Measurements from ENCODE around the gene INPP1. TPM values are rescaled to one million over a fixed set of nuclear protein-coding genes. Genes with fewer than 3 reads are reported as not detected.
A peak's percentile ranks its signal among the peaks of the same experiment; 100 is the strongest.
"Not testable (repeated sequence)": the region's sequence is repeated elsewhere in the genome, so short reads cannot be mapped to it uniquely, and the experiment has no call there.

INPP1 gene
- 10.7 TPM for polyA plus RNA-seq (2012; ENCODE audit: missing spikeins)

DNA sequence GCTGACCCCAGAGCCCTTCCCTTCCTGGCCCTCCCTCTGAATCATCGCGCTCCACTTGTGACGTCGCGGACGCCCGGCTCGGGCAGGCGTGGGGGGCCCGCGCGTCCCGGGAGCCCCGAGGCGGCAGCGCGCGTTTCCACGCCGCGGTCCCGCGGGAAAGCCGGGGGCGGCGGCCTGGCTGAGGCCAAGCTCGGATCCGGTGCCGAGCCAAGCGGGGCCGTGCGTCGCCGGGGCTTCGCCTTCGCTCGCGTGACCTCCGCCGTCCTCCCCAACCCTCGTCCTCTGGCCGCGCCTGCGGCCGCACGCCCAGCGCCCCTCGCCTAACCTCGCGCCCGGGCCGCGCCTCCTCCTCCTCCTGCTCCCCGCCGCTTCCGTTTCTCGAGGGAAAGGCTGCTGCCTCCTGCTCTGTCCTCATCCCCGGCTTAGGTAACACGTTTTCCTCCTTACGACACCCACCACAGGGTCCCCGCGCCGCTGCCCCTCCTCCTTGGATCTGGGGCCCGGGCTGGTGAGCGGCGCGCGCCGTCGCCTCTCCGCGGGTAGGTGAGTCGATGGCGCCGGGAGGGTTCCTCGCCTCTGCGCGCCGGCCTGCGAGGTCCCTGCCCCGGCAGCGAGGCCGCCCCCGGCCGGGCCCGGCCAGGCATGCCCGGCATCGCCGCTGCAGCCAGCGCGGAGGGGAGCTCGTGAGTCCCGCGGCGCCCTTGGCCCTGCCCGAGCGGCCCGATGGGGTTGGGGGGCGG, at the start of gene INPP1:
Gene INPP1, plus strand, starts transcription at position 54 of the 740 bp plus-strand sequence. CDS start 16,514 bp downstream, outside the sequence.
- DNase-seq (ENCODE audit: insufficient read length) (peak; percentile 46), FAIRE-seq (peak; percentile 9)
- peak; percentile 49; the same call in 1 of the 2 replicates for TF ChIP-seq POLR2A (IDR thresholded peaks at IDR 0.05; ENCODE audit: low read depth, low read length)
- TF ChIP-seq POLR2AphosphoS5 (IDR thresholded peaks at IDR 0.05; ENCODE audit: low read depth, low read length) = no peak
- TF ChIP-seq TAF1 (IDR thresholded peaks at IDR 0.05; ENCODE audit: borderline replicate concordance, low read depth, low read length) = 0 out of 2 replicates have a peak, but pooled peaks have one; percentile 17

DNA sequence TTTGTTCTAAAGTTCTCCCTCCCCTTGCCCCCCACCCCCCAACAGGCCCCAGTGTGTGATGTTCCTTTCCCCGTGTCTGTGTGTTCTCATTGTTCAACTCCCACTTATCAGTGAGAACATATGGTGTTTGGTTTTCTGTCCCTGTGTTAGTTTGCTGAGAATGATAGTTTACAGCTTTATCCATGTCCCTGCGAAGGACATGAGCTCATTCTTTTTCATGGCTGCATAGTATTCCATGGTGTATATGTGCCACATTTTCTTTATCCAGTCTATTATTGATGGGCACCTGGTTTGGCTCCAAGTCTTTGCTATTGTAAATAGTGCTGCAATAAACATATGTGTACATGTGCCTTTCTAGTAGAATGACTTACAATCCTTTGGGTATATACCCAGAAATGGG, 45.5 kb upstream of the INPP1 start:
- FAIRE-seq; DNase-seq (ENCODE audit: insufficient read length): not testable (repeated sequence)

- FAIRE-seq = no peak
- TF ChIP-seq POLR2A (IDR thresholded peaks at IDR 0.05; ENCODE audit: low read depth, low read length) (no peak), POLR2AphosphoS5 (IDR thresholded peaks at IDR 0.05; ENCODE audit: low read depth, low read length) (no peak), TAF1 (IDR thresholded peaks at IDR 0.05; ENCODE audit: borderline replicate concordance, low read depth, low read length) (no peak)
- DNase-seq (ENCODE audit: insufficient read length) = no peak
These were observed 42.4 kb upstream of the INPP1 start for GRCh38 chr2:190301032-190301431.

- no peak for DNase-seq (ENCODE audit: insufficient read length)
- TF ChIP-seq POLR2A (IDR thresholded peaks at IDR 0.05; ENCODE audit: low read depth, low read length) (no peak), POLR2AphosphoS5 (IDR thresholded peaks at IDR 0.05; ENCODE audit: low read depth, low read length) (no peak), TAF1 (IDR thresholded peaks at IDR 0.05; ENCODE audit: borderline replicate concordance, low read depth, low read length) (no peak)
- no peak for FAIRE-seq
These were observed 41.3 kb upstream of the INPP1 start for GRCh38 chr2:190302052-190302451.

- FAIRE-seq = no peak
- DNase-seq (ENCODE audit: insufficient read length) = no peak
- TF ChIP-seq POLR2AphosphoS5 (IDR thresholded peaks at IDR 0.05; ENCODE audit: low read depth, low read length) = no peak
- no peak for TF ChIP-seq TAF1 (IDR thresholded peaks at IDR 0.05; ENCODE audit: borderline replicate concordance, low read depth, low read length)
- TF ChIP-seq POLR2A (IDR thresholded peaks at IDR 0.05; ENCODE audit: low read depth, low read length) = no peak
These were observed 39.7 kb upstream of the INPP1 start for GRCh38 chr2:190303647-190304046.

DNA sequence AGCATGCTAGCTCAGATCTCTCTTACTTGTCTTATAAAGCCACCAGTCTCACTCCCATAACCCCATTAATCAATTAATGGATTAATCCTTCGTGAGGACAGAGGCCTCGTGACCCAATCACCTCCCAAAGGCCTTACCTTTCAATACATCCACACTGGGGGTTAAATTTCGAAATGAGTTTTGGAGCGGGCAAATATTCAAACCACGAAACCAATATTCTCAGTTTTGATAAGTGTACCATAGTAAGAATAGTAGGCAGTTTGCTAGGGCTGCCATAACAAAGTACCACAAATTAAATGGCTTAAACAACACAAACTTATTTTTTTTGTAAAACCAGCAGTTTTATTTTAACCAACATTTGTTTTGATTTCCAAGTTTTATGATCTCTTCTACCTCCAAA, 39.0 kb upstream of the INPP1 start:
- DNase-seq (ENCODE audit: insufficient read length) (no peak), FAIRE-seq (peak; percentile 63)
- no peak for TF ChIP-seq TAF1 (IDR thresholded peaks at IDR 0.05; ENCODE audit: borderline replicate concordance, low read depth, low read length)
- no peak for TF ChIP-seq POLR2A (IDR thresholded peaks at IDR 0.05; ENCODE audit: low read depth, low read length)
- TF ChIP-seq POLR2AphosphoS5 (IDR thresholded peaks at IDR 0.05; ENCODE audit: low read depth, low read length) = no peak

DNA sequence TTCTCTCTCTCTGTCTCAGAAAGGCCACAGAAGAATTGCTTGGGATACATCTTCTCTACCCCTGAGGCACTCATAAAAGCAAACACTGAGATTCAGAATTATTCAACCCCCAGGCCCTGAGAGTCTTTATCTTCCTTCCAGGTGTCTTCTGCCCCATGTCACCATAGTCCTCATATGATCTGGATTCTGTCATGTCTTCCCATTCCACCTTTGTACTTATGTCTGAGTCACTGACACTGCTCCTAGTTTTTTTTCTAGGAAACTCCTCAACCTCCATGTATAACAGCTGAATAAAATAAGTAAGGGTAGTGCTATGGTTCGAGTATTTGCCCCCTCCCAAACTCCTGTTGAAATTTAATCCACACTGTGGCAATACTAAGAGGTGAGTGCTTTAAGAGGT, 35.4 kb upstream of the INPP1 start:
- DNase-seq (ENCODE audit: insufficient read length) (no peak), FAIRE-seq (no peak)
- TF ChIP-seq POLR2AphosphoS5 (IDR thresholded peaks at IDR 0.05; ENCODE audit: low read depth, low read length) = no peak

- DNase-seq (ENCODE audit: insufficient read length) (no peak), FAIRE-seq (no peak)
- TF ChIP-seq POLR2A (IDR thresholded peaks at IDR 0.05; ENCODE audit: low read depth, low read length) = no peak
These were observed 31.3 kb upstream of the INPP1 start for GRCh38 chr2:190311893-190312634.

GRCh38 chr2:190312635-190313025, 30.8 kb upstream of the INPP1 start:
- FAIRE-seq; DNase-seq (ENCODE audit: insufficient read length): not testable (repeated sequence)

GRCh38 chr2:190313880-190314279, 29.5 kb upstream of the INPP1 start:
- no peak for DNase-seq (ENCODE audit: insufficient read length)
- TF ChIP-seq TAF1 (IDR thresholded peaks at IDR 0.05; ENCODE audit: borderline replicate concordance, low read depth, low read length) (no peak), POLR2A (IDR thresholded peaks at IDR 0.05; ENCODE audit: low read depth, low read length) (no peak), POLR2AphosphoS5 (IDR thresholded peaks at IDR 0.05; ENCODE audit: low read depth, low read length) (no peak)
- no peak for FAIRE-seq

- FAIRE-seq (no peak), DNase-seq (ENCODE audit: insufficient read length) (no peak)
- no peak for TF ChIP-seq POLR2AphosphoS5 (IDR thresholded peaks at IDR 0.05; ENCODE audit: low read depth, low read length)
- TF ChIP-seq POLR2A (IDR thresholded peaks at IDR 0.05; ENCODE audit: low read depth, low read length) = no peak
- no peak for TF ChIP-seq TAF1 (IDR thresholded peaks at IDR 0.05; ENCODE audit: borderline replicate concordance, low read depth, low read length)
These were observed 28.1 kb upstream of the INPP1 start for GRCh38 chr2:190315273-190315672.

- no peak for DNase-seq (ENCODE audit: insufficient read length)
- peak; percentile 67 for FAIRE-seq
- TF ChIP-seq TAF1 (IDR thresholded peaks at IDR 0.05; ENCODE audit: borderline replicate concordance, low read depth, low read length) (no peak), POLR2AphosphoS5 (IDR thresholded peaks at IDR 0.05; ENCODE audit: low read depth, low read length) (no peak), POLR2A (IDR thresholded peaks at IDR 0.05; ENCODE audit: low read depth, low read length) (no peak)
These were observed 24.9 kb upstream of the INPP1 start for GRCh38 chr2:190318514-190318913.
